ENCODE results near the gene PPP2R5D.

GRCh38 chr6:42988486-42989020 is 4.2 kb downstream of the PPP2R5D start:
- no peak for TF ChIP-seq CTCF (IDR thresholded peaks at IDR 0.05; ENCODE audit: low read depth, low read length, poor library complexity, severe bottlenecking)
- TF ChIP-seq EZH2phosphoT487 (IDR thresholded peaks at IDR 0.05; ENCODE audit: borderline replicate concordance, low read length) = no peak

All from DOHH2 (cell line).